GM21526 (cell line): ENCODE measurements around the gene DOCK9.
"Not testable (repeated sequence)": the region's sequence is repeated elsewhere in the genome, so short reads cannot be mapped to it uniquely, and the experiment has no call there.

Experiments
- ATAC-seq: cut with Tn5 transposase; IDR thresholded peaks from one replicate; pipeline ENCODE4 v1.9.1; 2021; ENCODE audit warnings: moderate library complexity; ENCODE audit not compliant: unreplicated experiment, low FRiP score

The DOCK9 gene

GRCh38 chr13:98835156-98835555 lies 142.7 kb downstream of the DOCK9 start:
- no peak for ATAC-seq

- no peak for ATAC-seq
Observed at GRCh38 chr13:98834254-98834960, 143.5 kb downstream of the DOCK9 start.

GRCh38 chr13:98831236-98831635 lies 146.6 kb downstream of the DOCK9 start:
- ATAC-seq, result no peak

- no peak for ATAC-seq
Observed at GRCh38 chr13:98829541-98829940, 148.3 kb downstream of the DOCK9 start.

- ATAC-seq, result no peak
Observed at GRCh38 chr13:98828614-98829013, 149.2 kb downstream of the DOCK9 start.

- no peak for ATAC-seq
Observed at GRCh38 chr13:98827449-98827848, 150.4 kb downstream of the DOCK9 start.

GRCh38 chr13:98826146-98826545 lies 151.7 kb downstream of the DOCK9 start:
- no peak for ATAC-seq

- ATAC-seq, result no peak
Observed at GRCh38 chr13:98825659-98826058, 152.2 kb downstream of the DOCK9 start.

- ATAC-seq, result no peak
Observed at GRCh38 chr13:98824376-98825160, 153.3 kb downstream of the DOCK9 start.

- no peak for ATAC-seq
Observed at GRCh38 chr13:98823442-98823841, 154.4 kb downstream of the DOCK9 start.

GRCh38 chr13:98822225-98822606 lies 155.6 kb downstream of the DOCK9 start:
- no peak for ATAC-seq

- ATAC-seq, result no peak
Observed at GRCh38 chr13:98821372-98822224, 156.3 kb downstream of the DOCK9 start.

- no peak for ATAC-seq
Observed at GRCh38 chr13:98820744-98821371, 157.0 kb downstream of the DOCK9 start.

GRCh38 chr13:98820300-98820699 lies 157.6 kb downstream of the DOCK9 start:
- ATAC-seq, result no peak

GRCh38 chr13:98819382-98820010 lies 158.4 kb downstream of the DOCK9 start:
- no peak for ATAC-seq

- ATAC-seq, result no peak
Observed at GRCh38 chr13:98816406-98816805, 161.5 kb downstream of the DOCK9 start.

GRCh38 chr13:98813993-98814392 lies 163.9 kb downstream of the DOCK9 start:
- no peak for ATAC-seq

- not testable (repeated sequence) for ATAC-seq
Observed at GRCh38 chr13:98812186-98812790, 165.6 kb downstream of the DOCK9 start.

- ATAC-seq, result no peak
Observed at GRCh38 chr13:98810746-98811145, 167.1 kb downstream of the DOCK9 start.

GRCh38 chr13:98809345-98809777 lies 168.5 kb downstream of the DOCK9 start:
- no peak for ATAC-seq
